Measurements from ENCODE around the gene PLCB3.

GRCh38 chr11:64256300-64256699, 5.0 kb downstream of the PLCB3 start:
- TF ChIP-seq CTCF (IDR thresholded peaks at IDR 0.05) = no peak
- no peak for TF ChIP-seq EP300 (IDR thresholded peaks at IDR 0.05)
- no peak for TF ChIP-seq POLR2A (IDR thresholded peaks at IDR 0.05)
